GM21576 (cell line): ENCODE measurements around the gene BLZF1.
A peak's percentile ranks its signal among the peaks of the same experiment; 100 is the strongest.
"Not testable (repeated sequence)": the region's sequence is repeated elsewhere in the genome, so short reads cannot be mapped to it uniquely, and the experiment has no call there.

Source experiments
- ATAC-seq: cut with Tn5 transposase; IDR thresholded peaks from one replicate; pipeline ENCODE4 v1.9.1; 2021; ENCODE audit warnings: mild to moderate bottlenecking, moderate library complexity; ENCODE audit not compliant: unreplicated experiment

BLZF1 gene, protein sequence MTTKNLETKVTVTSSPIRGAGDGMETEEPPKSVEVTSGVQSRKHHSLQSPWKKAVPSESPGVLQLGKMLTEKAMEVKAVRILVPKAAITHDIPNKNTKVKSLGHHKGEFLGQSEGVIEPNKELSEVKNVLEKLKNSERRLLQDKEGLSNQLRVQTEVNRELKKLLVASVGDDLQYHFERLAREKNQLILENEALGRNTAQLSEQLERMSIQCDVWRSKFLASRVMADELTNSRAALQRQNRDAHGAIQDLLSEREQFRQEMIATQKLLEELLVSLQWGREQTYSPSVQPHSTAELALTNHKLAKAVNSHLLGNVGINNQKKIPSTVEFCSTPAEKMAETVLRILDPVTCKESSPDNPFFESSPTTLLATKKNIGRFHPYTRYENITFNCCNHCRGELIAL

GRCh38 chr1:169367686-169368405 is at the start of gene BLZF1, which contains the start of gene NME7:
Gene BLZF1 (plus strand): TSS chr1:169368195. CDS start chr1:169369523, 1,328 bp downstream.
Gene NME7 (minus strand): TSS chr1:169367797. CDS start chr1:169367710, 87 bp downstream.
- ATAC-seq = peak; percentile 97

GRCh38 chr1:169318536-169319244 is 49.3 kb upstream of the BLZF1 start:
- ATAC-seq = no peak

- ATAC-seq = no peak
Measured at GRCh38 chr1:169321539-169321938, 46.5 kb upstream of the BLZF1 start.

GRCh38 chr1:169322138-169322537 is 45.9 kb upstream of the BLZF1 start:
- ATAC-seq = no peak

DNA sequence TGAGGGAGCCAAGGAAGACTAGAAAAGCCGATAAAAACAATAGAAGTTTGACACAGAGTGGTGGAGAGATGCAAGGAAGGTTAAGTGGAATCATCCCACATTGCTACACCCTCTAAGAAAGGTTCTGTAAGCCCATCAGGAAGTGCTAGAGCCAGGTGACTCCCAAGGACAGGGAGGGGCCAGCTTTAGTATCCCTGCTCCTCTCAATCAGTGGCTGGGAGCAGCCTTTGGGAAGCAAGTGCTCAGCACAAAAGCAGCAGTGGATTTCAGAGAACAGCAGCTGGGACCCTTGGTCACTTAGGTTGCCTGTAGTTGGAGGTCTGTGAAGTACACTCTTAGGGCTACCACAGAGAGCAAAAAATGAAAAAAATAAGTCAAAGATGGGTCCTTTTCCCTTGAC is 42.9 kb upstream of the BLZF1 start:
- ATAC-seq = no peak

- ATAC-seq = peak; percentile 20
Measured at GRCh38 chr1:169326261-169326955, 41.6 kb upstream of the BLZF1 start.

DNA sequence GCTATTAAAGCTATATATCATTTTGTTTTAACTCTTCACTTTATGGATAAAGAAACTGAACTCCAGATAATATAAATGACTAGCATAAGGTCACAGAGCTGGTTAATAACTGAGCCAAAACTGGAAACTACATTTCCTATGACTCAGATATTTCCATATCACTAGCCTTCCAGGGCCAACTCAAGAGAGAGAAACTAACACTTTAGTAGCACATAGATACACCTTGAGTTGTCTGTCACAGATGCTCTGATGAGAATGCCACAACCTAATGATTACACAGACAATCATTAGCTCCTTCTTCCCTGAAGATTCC is 41.1 kb upstream of the BLZF1 start:
- peak; percentile 89 for ATAC-seq

DNA sequence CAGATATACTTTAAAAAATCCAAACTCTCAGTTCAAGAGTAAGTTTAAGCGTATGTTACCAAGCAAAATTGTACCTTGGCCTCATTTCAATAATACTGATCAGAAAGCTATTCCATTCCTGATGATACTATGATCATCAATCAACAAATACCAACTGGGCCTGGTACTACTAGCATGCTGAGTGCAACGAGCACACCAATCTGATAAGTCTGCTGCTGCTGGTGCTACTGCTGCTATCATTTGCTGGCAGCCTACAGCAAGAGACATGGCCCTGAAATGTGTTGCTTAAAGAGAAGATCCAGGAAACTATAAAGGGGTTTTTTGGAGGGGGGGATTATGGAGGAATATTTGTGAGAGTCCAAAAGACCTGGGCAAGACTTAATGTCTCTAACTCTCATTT is 40.1 kb upstream of the BLZF1 start:
- ATAC-seq = no peak

DNA sequence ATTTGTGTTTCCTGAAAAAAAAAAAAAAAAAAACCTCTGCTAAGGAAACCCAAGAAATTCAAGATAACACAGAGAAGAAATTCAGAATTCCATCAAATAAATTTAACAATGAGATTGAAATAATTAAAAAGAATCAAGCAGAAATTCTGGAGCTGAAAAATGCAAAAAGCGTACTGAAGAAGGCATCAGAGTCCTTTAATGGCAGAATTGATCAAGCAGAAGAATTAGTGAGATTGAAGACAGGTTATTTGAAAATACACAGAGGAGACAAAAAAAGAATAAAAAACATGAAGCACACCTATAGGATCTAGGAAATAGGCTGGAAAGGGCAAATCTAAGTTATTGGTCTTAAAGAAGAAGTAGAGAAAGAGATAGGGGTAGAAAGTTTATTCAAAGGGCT is 38.6 kb upstream of the BLZF1 start:
- no peak for ATAC-seq

DNA sequence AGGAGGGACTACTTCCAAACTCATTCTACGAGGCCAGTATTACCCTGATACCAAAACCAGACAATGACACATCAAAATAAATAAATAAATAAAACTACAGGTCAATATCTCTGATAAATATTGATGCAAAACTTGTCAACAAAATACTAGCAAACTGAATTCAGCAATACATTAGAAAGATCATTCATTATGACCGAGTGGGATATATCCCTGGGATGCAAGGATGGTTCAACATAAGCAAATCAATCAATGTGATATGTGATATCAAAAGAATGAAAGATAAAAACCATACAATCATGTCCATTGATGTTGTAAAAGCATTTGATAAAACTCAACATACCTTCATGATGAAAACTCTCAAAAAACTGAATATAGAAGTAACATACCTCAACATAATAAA is 37.1 kb upstream of the BLZF1 start:
- no peak for ATAC-seq

DNA sequence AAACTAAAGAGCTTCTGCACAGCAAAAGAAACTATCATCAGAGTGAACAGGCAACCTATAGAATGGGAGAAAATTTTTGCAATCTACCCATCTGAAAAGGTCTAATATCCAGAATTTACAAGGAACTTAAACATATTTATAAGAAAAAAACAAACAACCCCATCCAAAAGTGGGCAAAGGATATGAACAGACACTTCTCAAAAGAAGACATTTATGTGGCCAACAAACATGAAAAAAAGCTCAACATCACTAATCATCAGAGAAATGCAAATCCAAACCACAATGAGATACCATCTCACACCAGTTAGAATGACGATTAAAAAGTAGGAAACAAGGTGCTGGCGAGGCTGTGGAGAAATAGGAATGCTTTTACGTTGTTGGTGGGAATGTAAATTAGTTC is 33.3 kb upstream of the BLZF1 start:
- not testable (repeated sequence) for ATAC-seq

GRCh38 chr1:169336947-169337715 is 30.9 kb upstream of the BLZF1 start:
- not testable (repeated sequence) for ATAC-seq

GRCh38 chr1:169338617-169339016 is 29.4 kb upstream of the BLZF1 start:
- ATAC-seq = no peak

DNA sequence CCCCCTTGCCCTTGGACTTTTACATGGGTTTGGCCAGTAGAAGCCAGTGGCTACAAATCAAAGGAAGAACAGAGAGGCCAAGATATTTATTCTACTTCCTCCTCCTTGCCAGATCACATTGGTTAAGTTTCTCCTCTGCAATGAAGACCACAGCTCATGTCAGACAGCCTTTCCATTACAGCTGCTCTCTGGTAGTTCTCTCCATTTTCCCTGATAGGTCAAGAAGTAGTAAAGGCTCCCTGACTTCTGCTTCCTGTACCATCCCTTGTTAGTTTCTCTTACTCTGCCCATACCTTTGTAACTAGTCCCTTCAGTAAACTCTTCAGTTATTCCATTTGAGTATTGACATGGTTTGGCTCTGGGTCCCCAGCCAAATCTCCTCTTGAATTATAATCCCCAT is 28.2 kb upstream of the BLZF1 start:
- no peak for ATAC-seq

GRCh38 chr1:169340882-169341281 is 27.1 kb upstream of the BLZF1 start:
- ATAC-seq = no peak

GRCh38 chr1:169342096-169342495 is 25.9 kb upstream of the BLZF1 start:
- not testable (repeated sequence) for ATAC-seq

- no peak for ATAC-seq
Measured at GRCh38 chr1:169345511-169345910, 22.5 kb upstream of the BLZF1 start.

DNA sequence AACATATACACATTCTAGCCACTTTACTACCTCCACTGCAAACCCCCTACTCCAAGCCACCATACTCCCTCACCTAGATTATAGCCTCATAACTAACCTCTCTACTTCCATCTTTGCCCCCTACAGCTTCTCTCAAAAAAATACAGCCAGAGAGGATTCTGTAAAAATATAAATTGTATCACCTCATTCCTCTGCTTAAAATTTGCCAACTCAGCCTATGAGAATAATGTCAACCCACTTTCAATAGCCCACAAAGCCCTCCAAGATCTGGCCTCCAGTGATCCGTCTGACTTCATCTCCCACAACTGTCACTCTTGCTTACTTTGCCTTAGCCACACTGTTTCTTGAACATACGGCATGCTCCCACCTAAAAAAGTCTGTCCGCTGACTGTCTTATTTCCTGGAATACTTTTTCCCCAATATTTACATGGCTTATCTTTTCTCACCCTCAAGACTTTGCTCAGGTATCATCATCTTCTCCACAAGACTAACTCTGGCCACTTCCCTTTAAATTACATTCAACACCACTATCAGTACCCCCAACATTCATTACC is 21.9 kb upstream of the BLZF1 start:
- ATAC-seq = no peak

GRCh38 chr1:169347688-169348382 is 20.2 kb upstream of the BLZF1 start:
- no peak for ATAC-seq
